ENCODE data around the gene HDAC5.

The HDAC5 gene

GRCh38 chr17:44075598-44076293, 47.7 kb downstream of the HDAC5 start:
- Histone ChIP-seq H3K4me1 (ENCODE audit: control insufficient read depth, insufficient read depth, low read length) (peaks cover 2% of the 10 kb centered on the region; the same call in 1 of the 2 replicates), H3K27me3 (ENCODE audit: control insufficient read depth, insufficient read depth, low read length) (no peaks in the 10 kb centered on the region), H3K36me3 (ENCODE audit: control insufficient read depth, insufficient read depth, low read length) (peaks cover 26% of the 10 kb centered on the region), H3K27ac (ENCODE audit: low read length) (no peak overlapping the region), H3K4me3 (ENCODE audit: low read length) (no peak overlapping the region), H3K9me3 (ENCODE audit: control insufficient read depth, insufficient read depth, low read length) (no peaks in the 10 kb centered on the region)
- DNase-seq (ENCODE audit: low read depth, low spot score), result no peak
- WGBS (ENCODE audit: insufficient coverage, insufficient read length), result no CpG with 5 or more reads among the region's 10 CpGs

GRCh38 chr17:44074911-44075285, 48.5 kb downstream of the HDAC5 start:
- Histone ChIP-seq H3K27ac (ENCODE audit: low read length) (no peak overlapping the region), H3K36me3 (ENCODE audit: control insufficient read depth, insufficient read depth, low read length) (peaks cover 26% of the 10 kb centered on the region), H3K4me3 (ENCODE audit: low read length) (no peak overlapping the region), H3K27me3 (ENCODE audit: control insufficient read depth, insufficient read depth, low read length) (no peaks in the 10 kb centered on the region), H3K4me1 (ENCODE audit: control insufficient read depth, insufficient read depth, low read length) (peaks cover 2% of the 10 kb centered on the region; the same call in 1 of the 2 replicates), H3K9me3 (ENCODE audit: control insufficient read depth, insufficient read depth, low read length) (no peaks in the 10 kb centered on the region)
- no CpG with 5 or more reads among the region's 9 CpGs for WGBS (ENCODE audit: insufficient coverage, insufficient read length)
- DNase-seq (ENCODE audit: low read depth, low spot score), result no peak

GRCh38 chr17:44074231-44074910, 49.1 kb downstream of the HDAC5 start:
- Histone ChIP-seq H3K9me3 (ENCODE audit: control insufficient read depth, insufficient read depth, low read length) (no peaks in the 10 kb centered on the region), H3K4me1 (ENCODE audit: control insufficient read depth, insufficient read depth, low read length) (peaks cover 2% of the 10 kb centered on the region; the same call in 1 of the 2 replicates), H3K36me3 (ENCODE audit: control insufficient read depth, insufficient read depth, low read length) (peaks cover 26% of the 10 kb centered on the region), H3K27ac (ENCODE audit: low read length) (no peak overlapping the region), H3K27me3 (ENCODE audit: control insufficient read depth, insufficient read depth, low read length) (no peaks in the 10 kb centered on the region), H3K4me3 (ENCODE audit: low read length) (no peak overlapping the region)
- no peak for DNase-seq (ENCODE audit: low read depth, low spot score)
- no CpG with 5 or more reads among the region's 9 CpGs for WGBS (ENCODE audit: insufficient coverage, insufficient read length)

GRCh38 chr17:44071772-44072171, 51.7 kb downstream of the HDAC5 start:
- peaks cover 2% of the 10 kb centered on the region; the same call in 1 of the 2 replicates for H3K4me1 ChIP-seq (ENCODE audit: control insufficient read depth, insufficient read depth, low read length)
- H3K9me3 ChIP-seq (ENCODE audit: control insufficient read depth, insufficient read depth, low read length), result no peaks in the 10 kb centered on the region
- peak overlapping the region; percentile 7; the same call in 1 of the 2 replicates for H3K4me3 ChIP-seq (ENCODE audit: low read length)
- no peak overlapping the region for H3K27ac ChIP-seq (ENCODE audit: low read length)
- H3K27me3 ChIP-seq (ENCODE audit: control insufficient read depth, insufficient read depth, low read length), result no peaks in the 10 kb centered on the region
- no peak for DNase-seq (ENCODE audit: low read depth, low spot score)
- peaks cover 22% of the 10 kb centered on the region for H3K36me3 ChIP-seq (ENCODE audit: control insufficient read depth, insufficient read depth, low read length)
- WGBS (ENCODE audit: insufficient coverage, insufficient read length), result no CpG with 5 or more reads among the region's 2 CpGs

- peaks cover 20% of the 10 kb centered on the region for H3K36me3 ChIP-seq (ENCODE audit: control insufficient read depth, insufficient read depth, low read length)
- H3K4me1 ChIP-seq (ENCODE audit: control insufficient read depth, insufficient read depth, low read length), result peaks cover 2% of the 10 kb centered on the region; the same call in 1 of the 2 replicates
- H3K9me3 ChIP-seq (ENCODE audit: control insufficient read depth, insufficient read depth, low read length), result no peaks in the 10 kb centered on the region
- H3K27ac ChIP-seq (ENCODE audit: low read length), result no peak overlapping the region
- DNase-seq (ENCODE audit: low read depth, low spot score), result no peak
- peak overlapping the region; percentile 94 for H3K4me3 ChIP-seq (ENCODE audit: low read length)
- no peaks in the 10 kb centered on the region for H3K27me3 ChIP-seq (ENCODE audit: control insufficient read depth, insufficient read depth, low read length)
- WGBS (ENCODE audit: insufficient coverage, insufficient read length), result no CpG with 5 or more reads among the region's 3 CpGs
These were observed 52.3 kb downstream of the HDAC5 start for GRCh38 chr17:44071198-44071520.

GRCh38 chr17:44070455-44071197, 52.8 kb downstream of the HDAC5 start, which contains the start of gene G6PC3:
Gene G6PC3 (plus strand): TSS chr17:44070735. CDS start chr17:44070966, 231 bp downstream.
- H3K4me3 ChIP-seq (ENCODE audit: low read length), result peak within 1 kb of the TSS; percentile 94
- peaks cover 16% of the 10 kb centered on the region for H3K36me3 ChIP-seq (ENCODE audit: control insufficient read depth, insufficient read depth, low read length)
- peak; percentile 91 for DNase-seq (ENCODE audit: low read depth, low spot score)
- H3K9me3 ChIP-seq (ENCODE audit: control insufficient read depth, insufficient read depth, low read length), result no peaks in the 10 kb centered on the region
- no CpG with 5 or more reads among the region's 53 CpGs for WGBS (ENCODE audit: insufficient coverage, insufficient read length)
- H3K4me1 ChIP-seq (ENCODE audit: control insufficient read depth, insufficient read depth, low read length), result peaks cover 2% of the 10 kb centered on the region; the same call in 1 of the 2 replicates
- H3K27me3 ChIP-seq (ENCODE audit: control insufficient read depth, insufficient read depth, low read length), result no peaks in the 10 kb centered on the region
- H3K27ac ChIP-seq (ENCODE audit: low read length), result no peak within 1 kb of the TSS

GRCh38 chr17:44069974-44070454, 53.4 kb downstream of the HDAC5 start:
- H3K4me1 ChIP-seq (ENCODE audit: control insufficient read depth, insufficient read depth, low read length), result peaks cover 2% of the 10 kb centered on the region; the same call in 1 of the 2 replicates
- WGBS (ENCODE audit: insufficient coverage, insufficient read length), result no CpG with 5 or more reads among the region's 7 CpGs

GRCh38 chr17:44067545-44067940, 55.9 kb downstream of the HDAC5 start:
- no peak for DNase-seq (ENCODE audit: low read depth, low spot score)
- 0 out of 2 replicates have a peak, but pooled peaks cover 3% of the 10 kb centered on the region for H3K36me3 ChIP-seq (ENCODE audit: control insufficient read depth, insufficient read depth, low read length)
- no peak overlapping the region for H3K27ac ChIP-seq (ENCODE audit: low read length)
- WGBS (ENCODE audit: insufficient coverage, insufficient read length), result no CpG with 5 or more reads among the region's 9 CpGs
- no peaks in the 10 kb centered on the region for H3K27me3 ChIP-seq (ENCODE audit: control insufficient read depth, insufficient read depth, low read length)
- peaks cover 2% of the 10 kb centered on the region; the same call in 1 of the 2 replicates for H3K4me1 ChIP-seq (ENCODE audit: control insufficient read depth, insufficient read depth, low read length)
- no peaks in the 10 kb centered on the region for H3K9me3 ChIP-seq (ENCODE audit: control insufficient read depth, insufficient read depth, low read length)
- H3K4me3 ChIP-seq (ENCODE audit: low read length), result no peak overlapping the region

More at GRCh38 chr17:44069974-44070454, 53.4 kb downstream of the HDAC5 start:
- peaks cover 10% of the 10 kb centered on the region; the same call in 1 of the 2 replicates for H3K36me3 ChIP-seq (ENCODE audit: control insufficient read depth, insufficient read depth, low read length)
- no peaks in the 10 kb centered on the region for H3K27me3 ChIP-seq (ENCODE audit: control insufficient read depth, insufficient read depth, low read length)
- peak overlapping the region; percentile 20; the same call in 1 of the 2 replicates for H3K4me3 ChIP-seq (ENCODE audit: low read length)
- H3K9me3 ChIP-seq (ENCODE audit: control insufficient read depth, insufficient read depth, low read length), result no peaks in the 10 kb centered on the region
- no peak overlapping the region for H3K27ac ChIP-seq (ENCODE audit: low read length)
- DNase-seq (ENCODE audit: low read depth, low spot score), result no peak

- peak within 1 kb of the TSS; percentile 61 for H3K4me3 ChIP-seq (ENCODE audit: low read length)
- peaks cover 3% of the 10 kb centered on the region; the same call in 1 of the 2 replicates for H3K36me3 ChIP-seq (ENCODE audit: control insufficient read depth, insufficient read depth, low read length)
- H3K4me1 ChIP-seq (ENCODE audit: control insufficient read depth, insufficient read depth, low read length), result no peaks in the 10 kb centered on the region
- no peak within 1 kb of the TSS for H3K27ac ChIP-seq (ENCODE audit: low read length)
- no peaks in the 10 kb centered on the region for H3K9me3 ChIP-seq (ENCODE audit: control insufficient read depth, insufficient read depth, low read length)
- H3K27me3 ChIP-seq (ENCODE audit: control insufficient read depth, insufficient read depth, low read length), result no peaks in the 10 kb centered on the region
- peak; percentile 82 for DNase-seq (ENCODE audit: low read depth, low spot score)
- WGBS (ENCODE audit: insufficient coverage, insufficient read length), result no CpG with 5 or more reads among the region's 65 CpGs
These were observed 57.1 kb downstream of the HDAC5 start, which contains the start of gene LSM12 for GRCh38 chr17:44066204-44066930. Gene LSM12 (minus strand): TSS chr17:44066671. CDS start chr17:44066587, 84 bp downstream.

Measured in iPS DF 6.9 (cell line).